ENCODE measurements around the gene ARID3C. TPM values are rescaled to one million over a fixed set of nuclear protein-coding genes. Genes with fewer than 3 reads are reported as not detected.

Gene ARID3C
- total RNA-seq, 2 experiments from 2014 or later: 0.38 to 1.9 TPM

DNA sequence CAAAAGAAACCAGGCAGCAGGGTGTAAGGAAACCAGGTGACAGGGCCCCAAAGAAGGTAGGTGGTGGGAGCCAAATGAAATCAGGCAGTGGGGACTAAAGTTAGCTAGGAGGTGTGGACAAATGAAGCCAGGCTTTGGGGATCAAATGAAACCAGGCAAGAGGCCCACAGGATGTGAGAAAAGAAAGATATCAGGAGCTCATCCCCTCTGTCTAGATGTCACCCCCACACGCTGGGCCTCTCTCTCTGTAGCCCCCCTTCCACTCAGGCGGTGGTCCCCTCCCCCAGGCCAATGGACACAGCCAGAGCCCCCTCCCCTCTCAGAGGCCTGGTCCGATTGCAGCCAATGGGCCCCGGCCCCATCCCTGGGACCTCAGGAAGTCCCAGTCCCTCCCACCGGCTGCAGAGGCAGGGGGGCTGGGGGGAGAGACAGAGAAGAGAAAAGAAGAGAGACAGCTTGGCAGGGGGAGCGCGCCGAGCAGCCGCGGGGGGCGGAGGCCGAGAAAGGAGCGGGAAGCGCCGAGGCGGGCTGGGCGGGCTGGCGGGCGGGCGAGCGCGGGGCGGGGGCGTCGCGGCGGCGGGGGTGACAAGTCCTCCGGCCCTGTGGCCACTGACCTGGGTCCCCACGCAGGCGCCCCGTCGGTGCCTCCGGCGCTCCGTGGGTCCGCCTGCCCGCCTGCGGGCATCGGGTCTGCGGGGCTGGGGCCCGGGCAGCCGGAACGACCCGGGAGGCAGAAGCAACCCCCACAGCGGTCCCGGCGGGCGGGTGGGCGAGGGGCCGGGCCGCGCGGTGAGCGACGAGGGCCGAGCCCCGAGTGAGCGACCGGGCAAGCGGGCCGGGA, 51.2 kb downstream of the ARID3C start:
- intact Hi-C loops (cut with micrococcal nuclease; ENCODE audit: unreplicated experiment): no loop called here
- DNase-seq (ENCODE audit: low spot score): no peak
- no peak for TF ChIP-seq EZH2phosphoT487 (IDR thresholded peaks at IDR 0.05; ENCODE audit: borderline replicate concordance, low read depth, low read length)
- no peak for TF ChIP-seq CTCF (conservative IDR thresholded peaks at IDR 0.05; ENCODE audit: low read length)
- Histone ChIP-seq H3K79me2 (ENCODE audit: insufficient read depth, low read depth, low read length) (no peaks in the 10 kb centered on the region), H4K20me1 (ENCODE audit: insufficient read depth, low read length) (no peaks in the 10 kb centered on the region), H2AFZ (ENCODE audit: low read length) (no peak overlapping the region), H3K4me3 (ENCODE audit: low read depth, low read length, poor library complexity, severe bottlenecking) (no peak overlapping the region), H3K4me2 (ENCODE audit: low read length) (no peak overlapping the region), H3K27ac (ENCODE audit: low read depth, low read length, poor library complexity, severe bottlenecking) (no peak overlapping the region), H3K4me1 (ENCODE audit: insufficient read depth, low read length, poor library complexity, severe bottlenecking) (no peaks in the 10 kb centered on the region), H3K9me2 (ENCODE audit: insufficient read depth, low read length) (no peaks in the 10 kb centered on the region), H3K36me3 (ENCODE audit: insufficient read depth, low read length) (no peaks in the 10 kb centered on the region), H3K9me3 (ENCODE audit: low read length) (no peaks in the 10 kb centered on the region)
- ChIA-PET CTCF (ENCODE audit: unreplicated experiment) (no interaction called here), POLR2A (no interaction called here)
- no TSS peak for BruUV-seq (replicated peaks)

- Histone ChIP-seq H2AFZ (ENCODE audit: low read length) (no peak overlapping the region), H3K36me3 (ENCODE audit: insufficient read depth, low read length) (no peaks in the 10 kb centered on the region), H3K4me2 (ENCODE audit: low read length) (no peak overlapping the region), H4K20me1 (ENCODE audit: insufficient read depth, low read length) (no peaks in the 10 kb centered on the region), H3K79me2 (ENCODE audit: insufficient read depth, low read depth, low read length) (no peaks in the 10 kb centered on the region), H3K4me1 (ENCODE audit: insufficient read depth, low read length, poor library complexity, severe bottlenecking) (no peaks in the 10 kb centered on the region), H3K9me2 (ENCODE audit: insufficient read depth, low read length) (no peaks in the 10 kb centered on the region), H3K4me3 (ENCODE audit: low read depth, low read length, poor library complexity, severe bottlenecking) (no peak overlapping the region), H3K9me3 (ENCODE audit: low read length) (no peaks in the 10 kb centered on the region), H3K27ac (ENCODE audit: low read depth, low read length, poor library complexity, severe bottlenecking) (no peak overlapping the region)
- no TSS peak for BruUV-seq (replicated peaks)
- intact Hi-C loops (cut with micrococcal nuclease; ENCODE audit: unreplicated experiment): no loop called here
- TF ChIP-seq EZH2phosphoT487 (IDR thresholded peaks at IDR 0.05; ENCODE audit: borderline replicate concordance, low read depth, low read length): no peak
- TF ChIP-seq CTCF (conservative IDR thresholded peaks at IDR 0.05; ENCODE audit: low read length): no peak
- ChIA-PET POLR2A (no interaction called here), CTCF (ENCODE audit: unreplicated experiment) (no interaction called here)
- DNase-seq (ENCODE audit: low spot score): no peak
Measured at GRCh38 chr9:34576597-34577399, 52.1 kb downstream of the ARID3C start.

Measured in OCI-LY7 (cell line).